IPS DF 19.7 (cell line): ENCODE results near the gene SLC8A2.

ENCODE experiments used
- DNase-seq: peaks from one replicate; pipeline ENCODE4 v3.0.0-alpha.2; 2013; ENCODE audit warnings: low read depth, low spot score

The SLC8A2 gene

DNA sequence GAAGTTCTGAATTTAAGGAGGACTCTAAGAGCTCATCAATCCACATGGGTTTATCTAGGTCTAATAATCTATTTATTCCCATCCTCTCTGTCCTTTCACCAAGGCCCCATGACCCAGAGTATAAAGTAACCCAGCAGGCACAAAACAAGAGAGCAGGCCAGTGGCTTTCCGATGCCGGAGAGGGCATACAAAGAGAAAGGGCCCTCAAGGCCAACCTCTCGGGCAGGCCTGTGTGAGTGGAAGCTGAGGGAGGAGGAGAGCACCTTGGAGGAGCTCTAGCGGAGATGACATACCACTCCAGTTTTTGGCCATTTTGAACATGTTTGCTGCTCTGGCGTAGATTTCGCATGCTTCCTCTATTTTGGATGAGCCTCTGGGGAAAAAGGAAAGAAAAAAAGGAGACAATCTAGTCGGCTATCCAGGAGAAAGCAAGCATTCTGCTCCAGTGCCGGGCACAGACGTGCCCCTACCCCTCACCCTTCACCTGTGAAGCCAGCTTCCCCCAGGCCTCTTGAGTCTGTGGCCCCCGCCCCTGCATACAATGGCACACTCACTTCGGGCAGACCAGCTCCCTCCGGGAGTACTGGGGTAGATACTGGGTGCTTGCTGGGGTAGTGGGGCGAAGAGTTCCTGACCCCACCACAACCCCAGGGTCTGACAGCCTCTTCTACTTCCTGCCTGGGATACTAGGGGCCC lies 31.6 kb upstream of the SLC8A2 start:
- DNase-seq = no peak

DNA sequence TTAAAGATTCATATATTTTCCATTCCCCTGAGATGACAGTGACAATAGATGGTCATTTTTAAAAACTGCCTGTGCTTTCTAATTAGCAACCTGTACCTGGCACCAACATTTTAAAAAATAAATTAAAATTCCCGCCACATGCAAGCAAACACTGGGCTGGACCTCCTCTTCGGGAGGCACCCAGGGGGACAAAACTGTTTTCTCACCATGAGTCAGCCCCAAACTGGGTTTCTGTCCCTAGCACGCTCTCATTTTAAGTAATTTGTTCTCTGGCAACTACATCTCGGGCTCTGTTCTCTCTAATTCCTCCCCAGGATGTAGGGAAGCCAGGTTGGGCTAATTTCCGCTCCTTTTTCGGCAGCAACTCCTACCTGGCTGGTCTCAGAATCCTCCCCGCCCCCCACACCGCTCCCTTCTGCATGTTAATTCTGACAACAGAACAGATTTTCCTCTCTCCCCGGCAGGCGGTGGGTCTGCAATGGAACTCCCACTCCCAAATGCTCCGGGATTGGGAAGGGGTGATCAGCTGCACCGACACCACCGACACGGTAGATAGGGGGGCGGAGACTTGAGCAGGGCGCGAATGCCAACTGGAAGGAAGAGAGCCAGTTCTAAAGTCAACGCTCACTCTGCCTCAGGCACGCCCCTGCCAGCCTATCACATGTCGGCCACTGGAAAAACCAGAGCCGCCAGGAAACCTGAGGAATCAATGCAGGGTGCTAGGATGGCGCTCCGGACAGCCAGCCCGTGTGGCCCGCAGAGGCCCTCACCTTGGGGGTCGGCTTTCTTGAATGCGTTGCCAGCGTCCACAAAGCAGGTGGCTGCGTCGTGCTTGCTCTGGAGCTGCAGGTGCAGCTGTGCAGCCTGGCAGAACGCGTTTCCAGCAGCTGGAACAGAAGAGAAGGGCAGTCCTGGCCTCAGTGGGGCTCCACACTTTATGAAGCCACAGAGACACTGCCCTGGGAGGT lies 28.5 kb upstream of the SLC8A2 start:
- no peak for DNase-seq

DNA sequence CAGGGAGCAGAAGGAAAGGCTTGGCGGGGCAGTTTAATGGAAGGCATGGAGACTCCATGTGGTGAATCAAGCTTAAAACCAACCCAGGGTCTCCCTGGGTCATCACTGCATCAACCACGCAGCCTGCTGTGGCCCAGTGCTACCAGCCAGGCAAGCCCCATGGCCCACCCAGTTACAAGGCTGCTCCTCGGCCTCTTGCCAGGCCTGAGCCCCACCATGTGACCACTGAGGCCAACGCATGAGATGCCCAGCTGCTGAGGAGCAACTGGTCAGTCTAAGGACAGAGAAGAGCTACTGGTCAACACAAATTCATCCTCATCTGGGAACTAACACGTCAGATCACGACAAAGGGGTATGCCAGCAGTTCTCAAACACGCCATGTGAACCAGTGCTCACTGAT lies 27.7 kb upstream of the SLC8A2 start:
- no peak for DNase-seq

DNA sequence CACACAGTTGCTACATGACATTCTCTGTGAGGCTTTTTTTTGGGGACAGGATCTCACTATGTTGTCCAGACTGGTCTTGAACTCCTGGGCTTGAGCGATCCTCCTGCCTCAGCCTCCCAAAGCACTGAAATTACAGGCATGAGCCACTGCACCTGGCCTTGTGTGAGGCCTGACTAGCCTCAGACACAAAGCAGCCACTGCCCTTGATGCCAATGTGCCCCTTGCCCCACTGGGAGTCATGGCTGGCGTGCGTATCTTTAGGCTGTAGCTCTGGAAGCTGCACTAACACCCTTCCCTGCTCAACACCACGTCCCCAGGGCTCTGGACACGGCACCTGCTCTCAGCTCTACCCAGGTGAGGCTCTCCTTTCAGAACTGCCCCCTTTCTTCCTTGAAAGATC lies 26.9 kb upstream of the SLC8A2 start:
- no peak for DNase-seq

DNA sequence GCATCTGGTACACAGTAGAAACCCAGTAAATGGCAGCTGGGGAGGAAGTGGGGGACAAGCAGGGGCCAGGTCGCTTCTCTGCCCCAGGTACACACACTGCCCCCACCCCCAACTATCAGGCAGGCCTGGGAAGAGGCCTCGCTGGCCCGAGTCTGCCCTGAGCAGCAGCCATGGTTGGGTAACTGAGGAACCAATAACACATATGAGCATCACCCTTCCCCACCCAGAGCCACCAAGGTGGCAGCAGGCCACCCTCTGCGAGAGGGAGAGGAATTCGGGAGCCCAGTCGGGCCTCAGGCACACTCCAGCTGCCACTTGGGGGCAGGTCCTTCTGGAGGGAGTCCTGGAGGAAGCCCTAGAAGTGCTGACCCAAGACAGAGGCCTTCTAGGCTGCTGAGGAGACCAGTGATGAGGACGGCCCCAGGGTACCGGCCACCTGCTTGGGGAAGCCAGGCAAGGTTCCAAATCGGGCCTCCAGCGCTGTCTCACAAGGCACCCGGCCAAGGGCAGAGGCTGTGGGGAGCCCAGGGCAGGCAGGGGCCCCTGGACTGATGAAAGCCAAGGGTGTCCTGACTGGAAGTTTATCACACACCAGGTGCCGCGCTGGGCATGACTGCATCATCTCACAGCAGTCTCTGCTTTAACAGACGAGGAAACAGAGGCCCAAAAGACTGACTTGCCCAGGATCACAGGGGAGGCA lies 26.3 kb upstream of the SLC8A2 start:
- DNase-seq = no peak

DNA sequence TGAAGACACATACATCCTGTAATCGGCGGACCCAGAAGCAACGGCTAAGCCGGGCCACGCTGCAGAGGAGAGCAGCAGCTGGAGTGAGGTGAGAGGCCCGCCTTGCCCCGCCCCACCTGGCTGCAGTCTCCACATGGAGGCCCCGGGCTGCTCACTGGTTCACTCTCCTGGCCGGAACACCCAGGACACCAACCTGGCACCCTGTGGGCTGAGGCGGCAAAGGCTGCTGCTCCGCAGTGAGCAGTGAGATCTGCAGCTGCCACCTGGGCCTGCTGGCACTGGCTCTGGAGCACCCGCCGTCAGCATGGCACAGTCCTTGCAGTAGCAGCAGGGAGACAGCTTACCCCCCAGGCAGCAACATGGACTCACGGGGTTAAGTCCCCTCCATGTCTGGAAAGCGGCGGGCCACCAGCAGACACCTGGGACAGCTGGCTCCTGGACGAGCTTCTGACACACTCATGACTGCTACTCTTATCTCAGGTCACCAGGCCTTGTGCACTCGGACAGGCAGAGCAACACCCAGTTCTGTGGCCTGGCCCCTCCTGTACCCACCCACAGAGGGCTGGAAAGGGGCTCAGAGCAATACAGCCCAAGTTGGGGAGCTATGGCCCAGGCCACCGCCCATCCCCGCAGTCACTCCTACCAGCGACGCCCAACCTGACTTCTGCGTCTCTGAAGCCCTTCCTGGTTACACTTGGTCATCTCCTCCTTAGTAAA lies 25.5 kb upstream of the SLC8A2 start:
- DNase-seq = no peak

- DNase-seq = no peak
Measured at GRCh38 chr19:47495478-47496372, 24.0 kb upstream of the SLC8A2 start.

GRCh38 chr19:47494729-47495128 lies 23.0 kb upstream of the SLC8A2 start:
- no peak for DNase-seq

DNA sequence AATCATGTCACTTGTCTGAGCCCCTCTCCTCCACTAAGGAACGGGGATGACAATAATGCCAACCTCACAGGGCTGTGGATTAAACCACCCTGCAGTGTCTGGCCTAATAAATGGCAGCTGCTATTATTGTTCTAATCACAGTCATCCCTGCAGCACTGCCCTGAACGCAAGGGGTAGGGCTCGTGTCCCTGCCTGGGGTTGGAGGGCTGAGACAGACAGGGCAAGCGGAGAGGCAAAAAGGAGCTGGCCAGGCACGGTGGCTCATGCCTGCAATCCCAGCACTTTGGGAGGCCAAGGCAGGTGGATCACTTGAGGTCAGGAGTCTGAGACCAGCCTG lies 22.5 kb upstream of the SLC8A2 start:
- DNase-seq = no peak

GRCh38 chr19:47493378-47494210 lies 21.9 kb upstream of the SLC8A2 start:
- DNase-seq = no peak

DNA sequence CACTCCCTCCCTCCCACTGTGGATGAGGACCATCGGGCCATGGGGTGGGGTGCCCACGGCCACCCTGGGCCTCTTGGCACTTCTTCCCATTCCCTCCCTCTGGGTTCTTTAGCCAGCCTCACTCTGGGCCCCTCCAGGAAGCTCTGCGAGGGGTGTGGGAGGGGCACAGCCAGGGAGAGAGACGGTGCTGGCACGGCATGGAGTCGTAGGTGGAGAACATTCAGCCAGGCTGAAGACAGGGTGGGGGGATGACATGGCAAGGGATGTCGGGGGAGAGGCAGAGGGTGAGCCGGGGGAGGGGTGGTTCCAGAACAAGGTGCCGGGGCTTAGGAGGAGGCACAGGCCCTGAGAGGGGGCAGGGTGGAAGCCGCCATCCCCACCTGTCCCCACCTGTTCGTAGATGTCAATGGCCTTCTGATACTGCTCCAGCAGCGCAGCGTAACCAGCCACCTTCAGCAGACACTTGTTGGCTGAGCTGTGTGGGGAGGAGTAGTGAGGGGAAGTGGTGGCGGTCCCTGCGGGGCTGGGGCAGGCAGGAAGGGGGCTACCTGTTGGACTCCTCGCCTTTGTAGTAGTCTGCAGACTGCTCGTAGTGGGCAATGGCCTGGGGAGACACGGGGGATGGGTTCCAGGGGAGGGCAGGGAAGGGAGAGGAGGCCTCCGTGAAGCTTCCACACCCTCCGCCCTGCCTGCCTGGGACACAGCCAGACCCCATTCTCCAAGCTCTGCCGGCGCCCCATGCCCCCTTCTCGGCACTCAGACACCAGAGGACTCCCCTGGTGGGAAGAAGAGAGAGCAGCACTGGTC lies 21.1 kb upstream of the SLC8A2 start:
- no peak for DNase-seq

DNA sequence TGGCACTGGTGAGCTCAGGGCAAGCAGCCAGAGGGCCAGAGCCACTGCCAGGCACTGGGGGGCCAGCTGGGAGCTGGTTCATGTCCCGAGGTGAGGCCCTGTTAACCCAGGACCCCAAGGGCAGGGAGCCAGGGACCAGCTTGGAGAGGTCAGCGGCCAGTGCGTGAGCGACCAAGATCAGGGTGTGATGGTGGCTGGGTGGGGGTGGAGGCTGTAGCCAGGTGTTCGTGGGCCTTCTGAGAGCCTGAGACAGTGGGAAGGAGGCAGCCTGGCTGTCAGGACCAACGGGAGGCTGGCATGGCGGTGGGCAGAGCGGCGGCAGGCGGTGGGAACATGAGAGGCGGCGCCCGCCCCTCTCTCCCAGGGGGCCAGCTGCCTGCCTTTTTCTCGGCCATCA lies 20.4 kb upstream of the SLC8A2 start:
- no peak for DNase-seq

- no peak for DNase-seq
Measured at GRCh38 chr19:47491358-47492136, 19.9 kb upstream of the SLC8A2 start.

DNA sequence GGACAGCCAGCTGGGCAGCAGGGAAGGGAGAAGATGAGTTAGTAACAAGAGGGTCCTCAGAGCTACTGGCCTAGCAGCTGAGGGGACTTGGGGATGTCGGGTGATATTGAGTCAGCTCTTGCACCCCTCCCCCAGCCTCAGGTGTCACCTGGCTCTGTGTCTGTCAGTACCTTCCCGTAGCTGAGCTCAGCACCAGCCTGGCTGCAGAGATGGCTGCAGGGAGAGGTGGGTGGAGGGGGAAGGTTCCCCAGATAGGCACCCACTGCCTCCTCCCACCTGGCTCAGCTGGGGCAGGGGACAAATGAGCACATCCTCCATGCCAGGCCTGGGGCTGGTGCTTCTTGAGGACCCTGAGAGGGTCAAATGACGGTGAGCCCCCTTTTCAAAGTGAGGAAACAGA lies 19.2 kb upstream of the SLC8A2 start:
- no peak for DNase-seq

GRCh38 chr19:47490031-47490430 lies 18.3 kb upstream of the SLC8A2 start:
- DNase-seq = no peak

- no peak for DNase-seq
Measured at GRCh38 chr19:47489072-47489914, 17.6 kb upstream of the SLC8A2 start.
